Head of caudate nucleus (tissue), 42 donors: ENCODE measurements around the gene SEPTIN2.
"Not testable (repeated sequence)": the region's sequence is repeated elsewhere in the genome, so short reads cannot be mapped to it uniquely, and the experiment has no call there.

Experiments
- DNase-seq, 42 donors: peaks; one replicate each; pipeline versions ENCODE4 v3.0.0 to v3.0.0-alpha.2; 2020 to 2021; ENCODE audit warnings: mixed read lengths in 7 of 42
- intact Hi-C: fragments of 100-400 bp; cut with DNase I; formaldehyde crosslinking; loops from one replicate; pipeline ENCODE4 v1.15.0; 2022

SEPTIN2 gene

DNA sequence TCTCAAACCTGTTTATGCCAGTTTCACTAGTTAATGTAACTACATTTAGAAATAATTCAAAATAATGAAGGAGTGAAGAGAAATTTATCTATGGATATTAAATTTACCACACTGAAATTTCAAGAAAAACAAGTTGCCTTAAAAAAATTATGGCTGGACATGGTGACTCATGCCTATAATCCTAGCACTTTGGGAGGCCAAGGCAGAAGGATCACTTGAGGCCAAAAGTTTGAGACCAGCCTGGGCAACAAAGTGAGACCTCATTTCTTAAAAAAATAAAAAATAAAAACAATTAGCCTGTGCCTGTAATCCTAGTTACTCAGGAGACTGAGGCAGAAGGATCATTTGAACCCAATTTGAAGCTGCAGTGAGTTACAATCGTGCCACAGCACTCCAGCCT, 30.1 kb upstream of the SEPTIN2 start:
- intact Hi-C loops, result no loop called here
- DNase-seq, result no peak

DNA sequence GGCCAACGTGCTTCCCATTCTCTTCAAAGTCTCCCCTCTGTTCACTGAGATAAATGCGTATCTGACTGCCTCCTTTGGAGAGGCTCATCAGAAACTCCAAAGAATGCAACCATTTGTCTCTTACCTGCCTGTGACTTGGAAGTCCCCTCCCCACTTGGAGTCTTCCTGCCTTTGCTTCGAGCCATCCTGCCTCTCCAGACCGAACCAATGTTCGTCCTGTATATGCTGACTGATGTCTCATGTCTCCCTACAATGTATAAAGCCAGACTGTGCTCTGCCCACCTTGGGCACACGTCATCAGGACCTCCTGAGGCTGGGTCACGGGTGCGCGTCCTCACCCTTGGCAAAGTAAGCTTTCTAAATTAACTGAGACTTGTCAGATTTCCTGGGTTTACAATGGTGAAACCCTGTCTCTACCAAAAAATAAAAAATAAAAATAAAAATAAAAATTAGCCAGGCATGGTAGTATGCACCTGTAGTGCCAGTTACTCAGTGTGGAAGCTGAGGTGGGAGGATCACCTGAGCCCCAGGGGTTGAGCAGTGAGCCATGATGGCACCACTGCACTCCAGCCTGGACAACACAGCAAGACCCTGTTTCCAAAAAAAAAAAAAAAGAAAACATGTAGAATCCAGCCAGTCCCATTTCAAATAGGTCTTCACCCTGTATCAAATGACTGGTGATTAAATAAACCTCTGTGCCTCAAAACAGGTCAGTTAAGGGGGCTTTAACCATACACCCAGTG, 29.2 kb upstream of the SEPTIN2 start:
- intact Hi-C loops, result no loop called here
- DNase-seq, result no peak

DNA sequence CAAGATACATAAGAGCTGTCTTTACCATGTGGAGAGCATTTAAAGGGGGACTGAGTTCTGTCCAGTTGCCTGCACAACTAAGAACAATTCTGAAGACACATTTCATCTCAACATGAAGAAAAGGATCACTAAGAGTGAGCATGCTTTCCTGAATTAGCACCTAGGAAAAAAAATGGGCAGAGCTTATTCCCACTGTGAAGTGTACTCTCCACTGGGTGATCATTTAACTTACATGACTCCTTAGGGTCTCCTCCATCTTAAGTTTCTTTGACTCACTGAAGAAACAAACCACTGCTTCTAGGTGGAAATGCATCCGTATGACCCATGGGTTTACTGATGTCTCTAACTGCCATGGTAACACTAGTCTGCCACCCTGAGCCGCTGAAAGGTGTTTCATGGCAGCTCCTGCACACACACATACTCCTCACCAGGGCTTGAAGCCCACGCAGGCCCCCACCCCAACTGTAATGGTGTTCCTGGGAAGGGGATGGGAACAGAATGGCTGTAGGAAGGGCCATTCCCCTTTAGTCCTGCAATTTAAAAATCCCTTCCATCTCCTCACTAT, 27.3 kb upstream of the SEPTIN2 start:
- intact Hi-C loops, result no loop called here
- DNase-seq, result no peak

DNA sequence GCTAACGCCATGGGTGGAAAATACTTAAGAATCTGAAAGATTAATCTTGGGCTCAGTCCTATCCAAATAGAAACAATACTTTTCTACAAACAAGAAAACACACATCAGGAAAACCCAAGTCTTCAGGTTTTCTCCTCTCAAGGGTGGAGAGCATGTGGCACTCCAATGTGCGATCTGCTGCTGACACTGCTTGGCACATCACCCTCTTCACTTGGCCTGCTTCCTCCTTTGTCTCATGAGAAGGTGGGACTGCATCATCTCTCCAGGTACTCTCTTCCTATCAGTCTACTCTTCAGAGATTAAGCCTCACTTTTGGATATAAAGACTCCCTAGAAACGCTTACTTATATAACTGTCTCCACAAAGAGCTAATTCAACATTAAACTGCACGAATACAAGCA, 26.7 kb upstream of the SEPTIN2 start:
- intact Hi-C loops, result no loop called here
- DNase-seq, result no peak

DNA sequence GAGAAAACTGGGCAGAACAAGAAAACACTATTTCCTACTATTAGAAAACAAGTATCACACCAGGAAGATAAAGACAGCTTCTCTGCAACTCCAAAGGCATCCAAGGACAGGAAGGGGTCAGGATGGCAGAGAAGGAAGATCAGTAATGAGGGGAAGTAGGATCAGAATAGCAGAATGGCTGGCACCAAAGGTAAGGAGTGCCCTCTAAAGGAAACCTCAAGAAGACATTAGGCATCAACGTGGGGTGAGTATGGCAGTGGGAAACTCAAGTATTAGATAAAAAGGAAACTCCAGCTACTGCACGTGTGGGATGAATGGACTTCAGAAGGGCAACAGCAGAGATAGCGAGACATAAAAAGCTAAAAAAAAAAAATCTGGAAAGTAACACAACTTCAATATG, 26.1 kb upstream of the SEPTIN2 start:
- no peak for DNase-seq
- intact Hi-C loops, result no loop called here

DNA sequence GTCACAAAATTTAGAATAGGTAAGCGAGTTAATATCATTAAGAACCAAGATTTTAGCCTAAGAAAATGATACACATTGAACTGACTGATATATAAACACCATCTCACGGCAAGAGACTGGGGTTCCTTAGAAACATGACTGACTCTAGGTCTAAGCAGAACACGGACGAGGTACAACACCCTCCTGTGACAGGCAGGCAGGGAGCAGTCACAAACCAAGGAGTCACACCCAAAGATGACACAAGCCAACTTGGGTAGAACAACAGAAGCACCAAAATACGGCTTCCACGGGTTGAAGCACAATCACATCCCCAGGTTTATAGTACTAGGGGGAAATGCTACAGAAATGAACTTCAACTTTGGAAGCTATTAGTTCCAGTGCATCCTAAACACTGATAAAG, 24.6 kb upstream of the SEPTIN2 start:
- intact Hi-C loops, result no loop called here

DNA sequence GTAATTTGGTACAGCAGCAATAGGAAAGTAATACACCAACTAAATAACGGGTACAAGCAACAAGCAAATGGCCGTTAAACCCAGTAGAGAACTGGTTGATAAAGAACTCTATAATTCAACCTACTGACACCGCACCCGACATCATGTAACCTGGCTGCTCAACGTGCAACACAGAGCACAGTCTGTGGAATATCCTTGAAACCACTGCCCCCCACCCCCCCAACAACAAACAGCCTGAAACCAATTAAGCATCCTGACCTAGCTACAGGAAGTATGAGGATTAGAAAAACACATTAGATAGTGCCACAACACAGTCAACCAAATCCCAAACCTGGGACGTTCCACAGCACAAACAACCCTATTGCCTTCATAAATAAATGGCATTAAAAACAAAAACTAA, 23.7 kb upstream of the SEPTIN2 start:
- no peak for DNase-seq
- intact Hi-C loops, result no loop called here

More for the DNA sequence above, 24.6 kb upstream of the SEPTIN2 start:
- DNase-seq, result peak in 1 of 42 donors; percentile 22

DNA sequence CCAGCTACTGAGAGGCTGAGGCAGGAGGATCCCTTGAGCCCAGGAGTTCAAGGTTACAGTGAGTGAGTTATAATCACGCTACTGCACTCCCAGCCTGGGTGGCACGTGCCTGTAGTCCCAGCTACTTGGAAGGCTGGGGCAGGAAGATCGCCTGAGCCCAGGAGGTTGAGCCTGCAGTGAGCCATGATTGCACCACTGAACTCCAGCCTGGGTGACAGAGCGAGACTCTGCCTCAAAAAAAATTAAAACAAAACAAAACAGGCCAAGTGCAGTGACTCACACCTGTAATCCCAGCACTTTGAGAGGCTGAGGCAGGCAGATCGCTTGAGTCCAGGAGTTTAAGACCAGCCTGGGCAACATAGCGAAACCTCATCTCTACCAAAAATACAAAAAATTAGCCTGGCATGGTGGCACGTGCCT, 22.3 kb upstream of the SEPTIN2 start:
- peak in 1 of 42 donors; percentile 13 for DNase-seq
- intact Hi-C loops, result not testable (repeated sequence)

DNA sequence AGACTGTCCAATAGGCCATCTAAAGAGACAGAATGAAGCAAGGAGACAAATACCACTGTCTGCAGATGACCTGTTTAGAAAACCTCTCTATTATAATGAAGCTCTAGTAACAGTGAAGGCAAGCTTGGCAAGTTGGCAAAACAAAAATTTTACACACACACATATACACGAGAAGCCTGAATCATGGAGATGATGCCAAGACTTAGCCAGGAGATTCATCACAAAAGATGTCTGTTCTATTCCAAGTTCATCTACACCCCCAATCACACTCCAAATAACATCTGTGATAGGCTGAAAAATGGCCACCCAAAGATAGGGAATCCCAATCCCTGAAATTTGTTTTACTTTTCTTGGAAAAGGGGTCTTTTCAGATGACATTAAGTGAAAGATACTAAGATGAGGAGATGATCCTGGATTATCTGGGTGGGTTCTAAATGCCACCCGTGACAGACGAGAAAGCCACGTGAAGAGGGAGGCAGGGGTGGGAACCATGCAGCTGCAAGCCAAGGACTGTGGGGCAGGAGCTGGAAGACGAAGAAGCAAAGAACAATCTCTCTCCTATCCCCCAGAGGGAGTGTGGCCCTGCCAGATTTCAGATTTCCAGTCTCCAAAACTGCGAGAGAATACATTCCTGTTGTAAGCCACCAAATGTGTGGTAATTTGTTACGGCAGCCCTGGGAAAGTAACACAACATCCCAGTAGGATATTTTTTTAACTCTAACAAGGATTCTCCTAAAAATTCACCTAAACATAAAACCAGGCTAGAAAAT, 20.2 kb upstream of the SEPTIN2 start:
- intact Hi-C loops, result no loop called here
- DNase-seq, result peak in 13 of 42 donors; percentile 13 to 50 (median 35)

DNA sequence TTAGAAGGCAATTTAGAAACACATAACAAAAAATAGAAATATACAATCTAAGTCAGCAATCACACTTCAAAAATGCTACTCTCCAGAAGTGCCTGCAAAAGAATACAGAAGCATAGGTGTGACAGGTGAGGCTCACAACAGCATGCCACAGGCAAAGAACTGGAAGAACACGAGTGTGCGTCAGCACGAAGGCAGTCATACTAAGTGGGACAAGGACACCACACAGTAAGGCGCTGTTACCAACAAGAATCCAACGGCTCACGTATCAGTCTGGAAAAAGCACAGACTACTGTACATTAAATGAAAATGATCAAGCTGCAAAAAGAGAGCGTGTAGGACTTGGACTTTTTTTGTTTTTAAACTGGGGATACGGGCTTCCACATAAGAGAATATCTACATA, 19.0 kb upstream of the SEPTIN2 start:
- no peak for DNase-seq
- intact Hi-C loops, result no loop called here

DNA sequence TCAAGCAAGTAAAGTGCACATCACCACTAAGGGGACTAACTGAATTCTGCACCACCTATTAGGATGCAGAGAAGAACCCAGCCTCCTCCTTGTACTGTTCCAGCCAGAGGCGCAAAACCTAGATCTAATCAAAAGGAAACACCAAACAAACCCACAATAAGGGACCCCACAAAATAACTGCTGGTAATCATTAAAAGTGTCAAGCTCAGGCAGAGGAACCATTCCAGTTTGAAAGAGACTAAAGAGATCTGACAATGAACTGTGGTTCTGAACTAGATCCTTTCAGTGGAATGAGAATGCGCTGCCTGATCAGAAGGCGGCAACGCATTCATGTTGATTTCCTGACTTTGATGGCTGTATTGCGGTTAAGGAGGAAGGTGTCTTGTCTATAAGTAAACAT, 17.1 kb upstream of the SEPTIN2 start:
- DNase-seq, result no peak
- intact Hi-C loops, result no loop called here

DNA sequence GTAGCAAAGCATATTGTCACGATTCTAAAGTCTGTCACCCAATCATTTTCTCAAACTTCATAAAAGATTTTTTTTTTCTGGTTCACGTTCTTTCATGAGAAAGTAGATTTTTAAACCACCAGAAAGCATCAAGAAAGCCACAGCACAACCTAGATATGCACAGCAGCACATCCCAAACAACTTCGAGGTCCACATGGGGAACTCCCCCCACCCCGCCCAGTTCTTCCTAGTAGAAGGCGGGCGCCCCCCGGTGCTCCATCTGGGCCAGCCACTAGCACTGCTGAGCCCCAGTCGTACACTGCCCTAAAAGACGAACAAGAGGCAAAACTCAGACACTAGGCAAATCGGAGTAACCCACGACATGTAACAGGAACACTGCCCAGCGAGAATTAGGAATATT, 15.7 kb upstream of the SEPTIN2 start:
- peak in 9 of 42 donors; percentile 11 to 59 (median 32) for DNase-seq
- intact Hi-C loops, result no loop called here

DNA sequence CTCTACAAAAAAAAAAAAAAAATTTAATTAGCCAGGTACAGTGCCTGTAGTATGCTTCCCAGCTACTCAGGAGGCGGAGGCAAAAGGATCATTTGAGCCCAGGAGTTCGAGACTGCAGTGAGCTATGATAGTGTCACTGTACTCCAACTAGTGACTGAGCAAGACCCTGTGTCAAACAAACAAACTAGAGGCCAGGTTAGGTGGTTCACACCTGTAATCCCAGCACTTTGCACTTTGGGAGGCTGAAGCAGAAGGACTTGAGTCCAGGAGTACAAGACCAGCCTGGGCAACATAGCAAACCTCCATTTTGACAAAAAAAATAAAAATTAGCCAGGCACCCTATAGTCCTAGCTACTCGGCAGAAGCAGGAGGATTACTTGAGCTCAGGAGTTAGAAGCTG, 13.6 kb upstream of the SEPTIN2 start:
- intact Hi-C loops, result no loop called here
- DNase-seq, result no peak

DNA sequence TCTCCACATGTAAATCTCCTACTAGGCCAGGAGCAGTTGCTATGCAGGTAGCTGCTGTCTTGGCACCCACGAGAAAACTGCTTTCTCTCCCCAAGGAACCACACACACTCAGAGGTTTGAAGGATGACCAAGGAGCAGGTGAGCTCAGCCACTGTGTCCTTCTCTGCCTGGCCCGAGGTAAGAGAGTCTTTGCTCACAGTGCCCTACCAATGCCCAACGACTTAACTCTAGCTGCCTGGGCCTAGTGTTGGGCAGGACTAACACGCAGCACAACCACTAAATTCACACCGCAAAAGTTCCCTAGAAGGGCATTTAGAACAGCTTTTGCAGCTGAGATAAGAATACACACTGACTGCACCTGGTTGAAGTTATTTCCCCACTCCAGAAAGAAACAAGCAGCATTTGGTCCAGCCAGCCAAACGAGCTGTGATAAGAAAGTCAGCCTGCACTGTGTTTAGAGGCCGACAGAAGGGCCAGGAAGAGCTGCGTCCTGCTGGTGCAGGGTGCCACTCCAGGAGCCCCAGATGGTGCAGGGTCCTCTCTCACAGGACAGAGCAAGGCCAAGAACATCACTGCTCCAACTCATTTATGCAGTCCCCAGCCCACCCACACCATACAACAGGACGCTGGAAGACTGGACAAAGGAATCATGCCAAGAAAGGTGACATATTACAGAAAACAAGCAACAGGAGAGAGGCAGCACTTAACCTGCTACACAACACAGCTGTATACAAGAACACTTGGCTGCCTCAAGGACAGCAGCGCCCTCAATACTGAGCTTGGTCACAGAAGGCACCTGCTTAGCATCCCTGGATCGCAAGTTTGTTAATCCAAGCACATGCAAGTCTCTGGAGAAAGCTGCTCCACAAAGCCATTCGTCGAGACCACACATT, 12.7 kb upstream of the SEPTIN2 start:
- intact Hi-C loops, result no loop called here

DNA sequence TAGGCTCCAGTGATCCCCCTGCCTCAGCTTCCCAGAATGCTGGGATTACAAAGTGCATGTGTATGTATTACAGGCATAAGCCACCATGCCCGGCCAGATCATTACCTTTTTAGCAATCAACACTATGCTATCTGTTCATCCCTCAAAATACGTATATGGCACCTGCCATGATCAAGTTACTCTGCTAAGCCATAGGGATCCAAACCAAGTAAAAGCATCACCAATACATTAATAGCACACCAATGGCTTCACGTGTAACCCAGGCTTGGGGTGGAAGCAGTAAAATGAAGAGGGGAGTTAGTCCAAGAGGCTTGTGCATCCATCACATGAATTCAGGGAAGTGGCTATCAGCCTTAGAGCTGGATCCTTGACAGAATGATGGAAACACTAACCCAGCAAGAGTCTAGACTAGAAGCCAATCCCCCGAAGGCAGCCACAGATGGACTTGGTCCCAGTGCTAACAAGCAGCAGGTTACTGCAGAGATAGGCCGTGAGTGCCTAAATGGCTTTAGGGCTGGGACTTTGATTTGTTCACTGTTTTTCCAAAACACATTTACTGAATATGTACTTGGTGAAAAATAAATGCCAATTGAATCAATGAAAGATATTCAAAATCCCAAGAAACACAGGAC, 11.6 kb upstream of the SEPTIN2 start:
- no peak for DNase-seq
- intact Hi-C loops, result no loop called here

More for the DNA sequence above, 12.7 kb upstream of the SEPTIN2 start:
- DNase-seq, result no peak

DNA sequence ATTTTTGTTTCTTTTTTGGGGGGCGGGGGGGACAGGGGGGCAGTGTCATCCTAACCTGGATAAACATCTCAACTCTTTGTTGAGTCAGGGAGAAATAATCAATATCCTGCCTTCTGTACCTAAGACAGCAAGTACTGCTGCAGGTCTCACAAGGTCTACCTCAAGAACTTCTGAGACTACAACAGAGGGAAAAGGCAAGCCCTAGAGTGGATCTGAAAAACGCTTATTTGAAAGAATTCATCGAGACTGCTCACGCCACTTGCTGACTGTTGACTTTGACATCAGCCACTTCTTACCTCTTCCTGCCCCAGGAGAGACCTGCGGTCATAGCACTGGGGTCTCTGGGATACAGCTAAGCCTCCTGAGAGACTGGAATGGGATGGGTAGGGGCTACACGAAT, 8.7 kb upstream of the SEPTIN2 start:
- no peak for DNase-seq
- intact Hi-C loops, result no loop called here

DNA sequence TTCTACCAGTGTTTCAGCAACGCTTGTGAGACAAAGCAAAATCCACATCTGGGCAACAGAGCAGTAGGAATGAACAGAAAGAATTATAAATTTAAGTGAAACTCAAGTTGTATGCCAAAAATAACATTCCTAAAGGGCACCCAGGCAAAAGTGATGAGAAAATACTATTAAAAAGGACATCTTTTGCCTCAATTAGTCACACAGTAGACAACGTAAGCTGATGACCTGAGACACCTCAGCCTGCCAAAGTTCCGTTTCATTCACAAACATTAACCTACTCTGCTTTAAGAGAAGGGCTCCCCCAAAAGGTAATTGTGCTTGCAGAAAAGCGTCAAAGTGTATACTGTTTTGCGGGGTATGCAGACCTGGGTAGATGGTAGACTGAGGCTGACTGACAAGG, 7.5 kb upstream of the SEPTIN2 start:
- DNase-seq, result no peak
- intact Hi-C loops, result no loop called here

DNA sequence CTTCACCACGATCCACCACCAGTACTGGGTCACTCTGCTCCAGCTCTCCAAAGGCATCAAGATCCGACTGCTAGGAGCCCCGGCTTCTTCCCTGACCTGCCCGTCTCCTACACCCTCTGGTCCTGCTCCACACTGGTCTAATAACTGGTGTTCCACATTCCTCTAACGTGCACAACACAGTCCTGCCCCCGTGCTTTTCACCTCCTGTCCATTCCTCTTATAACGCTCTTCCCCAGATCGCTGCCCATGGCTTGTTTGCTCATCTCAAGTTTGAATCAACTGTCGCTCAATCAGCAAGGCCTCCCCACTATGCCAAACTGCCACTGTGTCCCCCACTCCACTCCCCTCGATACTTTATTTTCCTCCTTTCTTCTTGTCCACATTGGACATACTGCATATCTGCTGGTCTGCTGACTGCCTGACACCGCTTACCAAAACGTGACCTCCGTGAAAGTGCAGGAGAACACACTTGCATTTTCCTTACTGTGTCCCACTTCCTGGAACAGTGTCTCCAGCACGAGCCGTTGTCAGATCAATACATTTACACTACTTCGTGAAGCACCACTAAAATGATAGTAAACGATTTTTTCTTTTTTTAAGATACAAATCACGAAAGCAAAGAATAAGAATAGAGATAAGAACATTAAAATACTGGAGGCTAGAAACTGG, 6.8 kb upstream of the SEPTIN2 start:
- intact Hi-C loops, result no loop called here
- DNase-seq, result no peak
